GM10248 (cell line): ENCODE data around the gene LINGO1.

Experiments
- CTCF ChIA-PET: fragments of 300-600 bp; sonication (Branson Sonifier 250); formaldehyde crosslinking; extraction: SDS; loops from one replicate; lab custom pipeline; 2021; ENCODE audit warnings: antibody characterized with exemption; lab: Yijun Ruan, JAX
- POLR2A ChIA-PET: fragments of 350-650 bp; sonication (Branson Sonifier 250); formaldehyde crosslinking; extraction: SDS; loops from one replicate; lab custom pipeline; 2020; ENCODE audit warnings: antibody characterized with exemption; lab: Yijun Ruan, JAX
- DNase-seq: peaks from one replicate; pipeline ENCODE4 v3.0.0; 2012; ENCODE audit errors: extremely low spot score
- TF ChIP-seq, protein P1 (sequence below): IDR thresholded peaks from 2 replicates; pipeline ENCODE4 v1.5.1; 2012; ENCODE audit warnings: mild to moderate bottlenecking, low read depth; ENCODE audit errors: extremely low read depth, missing control alignments, control extremely low read depth

The LINGO1 gene

DNA sequence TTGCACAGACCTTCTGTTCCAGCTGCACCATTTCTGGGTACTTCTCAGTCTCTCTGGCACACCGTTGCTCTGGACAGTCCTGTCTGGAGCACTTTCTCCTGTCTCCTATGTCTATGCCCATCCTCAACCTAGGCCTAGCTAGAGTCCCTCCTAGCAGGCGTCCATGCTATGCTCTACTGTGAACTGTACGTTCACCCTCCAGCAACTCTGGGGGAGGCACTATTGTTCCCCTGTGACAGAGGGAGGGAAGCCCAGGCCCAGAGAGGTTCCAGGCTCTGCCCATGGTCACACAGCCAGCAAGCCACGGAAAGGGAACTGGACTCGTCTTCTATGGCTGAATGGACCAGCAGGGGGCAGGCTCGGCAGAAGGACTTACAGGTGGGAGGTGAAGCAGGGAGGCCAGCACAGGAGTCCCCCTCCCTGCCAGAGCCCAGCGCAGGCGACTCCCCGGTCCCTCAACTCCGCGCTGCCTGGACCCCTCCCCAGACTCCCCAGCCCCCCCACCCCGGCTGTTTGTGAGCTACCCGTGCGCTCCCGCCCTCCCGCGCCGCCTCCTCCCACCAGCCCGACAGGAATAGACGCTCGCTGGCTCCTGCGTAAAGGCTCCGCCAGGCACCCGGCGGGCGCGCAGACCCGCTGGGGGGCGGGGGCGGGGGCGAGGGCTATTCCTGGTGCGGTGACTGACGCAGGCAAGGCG is 1.7 kb upstream of the LINGO1 start:
- POLR2A ChIA-PET, result no interaction called here
- DNase-seq, result peak; percentile 77
- CTCF ChIA-PET, result interaction anchor here (0.8 to 4.4 kb wide), 20 partner anchors 10 to 515 kb away, joined by 3 to 74 read pairs (median 5); no protein-coding TSS in a partner anchor
- TF ChIP-seq, protein P1, sequence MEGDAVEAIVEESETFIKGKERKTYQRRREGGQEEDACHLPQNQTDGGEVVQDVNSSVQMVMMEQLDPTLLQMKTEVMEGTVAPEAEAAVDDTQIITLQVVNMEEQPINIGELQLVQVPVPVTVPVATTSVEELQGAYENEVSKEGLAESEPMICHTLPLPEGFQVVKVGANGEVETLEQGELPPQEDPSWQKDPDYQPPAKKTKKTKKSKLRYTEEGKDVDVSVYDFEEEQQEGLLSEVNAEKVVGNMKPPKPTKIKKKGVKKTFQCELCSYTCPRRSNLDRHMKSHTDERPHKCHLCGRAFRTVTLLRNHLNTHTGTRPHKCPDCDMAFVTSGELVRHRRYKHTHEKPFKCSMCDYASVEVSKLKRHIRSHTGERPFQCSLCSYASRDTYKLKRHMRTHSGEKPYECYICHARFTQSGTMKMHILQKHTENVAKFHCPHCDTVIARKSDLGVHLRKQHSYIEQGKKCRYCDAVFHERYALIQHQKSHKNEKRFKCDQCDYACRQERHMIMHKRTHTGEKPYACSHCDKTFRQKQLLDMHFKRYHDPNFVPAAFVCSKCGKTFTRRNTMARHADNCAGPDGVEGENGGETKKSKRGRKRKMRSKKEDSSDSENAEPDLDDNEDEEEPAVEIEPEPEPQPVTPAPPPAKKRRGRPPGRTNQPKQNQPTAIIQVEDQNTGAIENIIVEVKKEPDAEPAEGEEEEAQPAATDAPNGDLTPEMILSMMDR, result peak; percentile 74

DNA sequence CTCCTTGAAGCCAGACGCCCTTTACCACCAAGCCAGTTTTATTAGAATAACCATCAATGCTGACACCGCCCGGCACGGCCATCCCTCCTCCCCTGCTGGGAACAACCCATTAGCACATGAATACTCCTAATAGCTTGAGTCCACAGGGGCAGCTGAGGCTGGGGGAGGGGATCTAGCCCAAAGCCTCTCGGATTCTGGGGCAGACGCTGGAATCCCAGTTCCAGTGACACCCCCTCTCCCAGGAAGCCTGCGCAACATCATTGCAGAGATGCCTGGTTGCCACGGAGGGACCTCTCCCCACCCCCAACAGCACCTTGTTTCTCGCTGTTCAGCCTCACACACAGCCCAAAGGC is 1.2 kb upstream of the LINGO1 start:
- DNase-seq, result no peak
- CTCF ChIA-PET, result interaction anchor here (0.8 to 4.4 kb wide), 23 partner anchors 9 to 625 kb away, joined by 3 to 74 read pairs (median 4); no protein-coding TSS in a partner anchor
- TF ChIP-seq, protein P1, result peak; percentile 15
- POLR2A ChIA-PET, result no interaction called here

GRCh38 chr15:77633134-77633912 is 611 bp upstream of the LINGO1 start:
- POLR2A ChIA-PET, result no interaction called here
- CTCF ChIA-PET, result interaction anchor here (0.6 to 4.4 kb wide), 39 partner anchors 9 to 625 kb away, joined by 3 to 74 read pairs (median 4); no protein-coding TSS in a partner anchor
- peak; percentile 93 for DNase-seq
- TF ChIP-seq, protein P1, result peak; percentile 100

DNA sequence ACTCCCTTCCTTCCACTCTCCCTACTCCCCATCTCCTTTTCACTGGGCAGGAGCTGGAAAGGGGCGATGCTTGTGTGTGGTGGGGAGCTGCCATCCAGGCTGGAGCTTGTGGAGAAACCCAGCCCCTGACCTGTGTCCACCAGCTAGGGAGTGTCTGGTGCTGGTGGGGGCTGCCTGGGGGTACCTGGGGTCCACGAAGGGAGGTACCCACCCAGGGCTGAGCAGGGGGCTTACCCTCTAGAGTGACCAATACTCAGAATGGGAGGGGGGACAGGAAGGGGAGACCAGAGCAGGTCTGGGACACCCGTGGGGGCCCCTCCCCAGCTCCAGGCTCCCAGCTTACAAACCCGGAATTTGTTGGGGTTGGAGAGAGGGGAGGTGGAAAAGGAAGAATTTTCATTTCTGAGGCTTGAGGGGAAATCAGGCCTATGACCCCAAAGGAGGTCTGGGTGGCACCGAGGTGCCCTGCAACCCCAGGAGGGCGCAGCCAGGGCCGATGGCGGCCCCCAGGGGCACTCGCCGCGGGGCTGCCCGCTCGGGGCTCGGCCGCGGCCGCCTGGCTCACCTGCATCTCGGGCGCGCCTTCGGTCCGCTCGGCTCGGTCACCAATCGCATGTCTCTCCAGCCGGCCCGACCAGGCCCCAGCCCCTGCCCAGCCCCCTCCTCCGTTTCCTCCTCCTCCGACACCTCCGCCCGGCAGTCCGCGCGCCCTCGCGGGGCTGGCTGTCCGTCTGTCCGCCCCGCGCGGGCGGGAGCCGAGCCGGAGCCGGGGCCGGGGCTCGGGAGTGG is 773 bp downstream of the LINGO1 start:
- TF ChIP-seq, protein P1, result no peak
- CTCF ChIA-PET, result interaction anchor here (0.8 to 2.0 kb wide), 4 partner anchors 19 to 189 kb away, joined by 3 to 11 read pairs (median 4); no protein-coding TSS in a partner anchor
- POLR2A ChIA-PET, result no interaction called here
- no peak for DNase-seq

GRCh38 chr15:77630956-77631744 is 1.6 kb downstream of the LINGO1 start:
- TF ChIP-seq, protein P1, result peak; percentile 6
- ChIA-PET CTCF (interaction anchor here (0.8 to 2.0 kb wide), 5 partner anchors 20 to 513 kb away, joined by 3 to 11 read pairs (median 3); no protein-coding TSS in a partner anchor), POLR2A (no interaction called here)
- no peak for DNase-seq
